ENCODE results near the gene MANSC1. TPM values are rescaled to one million over a fixed set of nuclear protein-coding genes. Genes with fewer than 3 reads are reported as not detected.

The MANSC1 gene
- total RNA-seq, 4 donors from 2014 or later: 5.1 to 34.4 (median 16.9) TPM

DNA sequence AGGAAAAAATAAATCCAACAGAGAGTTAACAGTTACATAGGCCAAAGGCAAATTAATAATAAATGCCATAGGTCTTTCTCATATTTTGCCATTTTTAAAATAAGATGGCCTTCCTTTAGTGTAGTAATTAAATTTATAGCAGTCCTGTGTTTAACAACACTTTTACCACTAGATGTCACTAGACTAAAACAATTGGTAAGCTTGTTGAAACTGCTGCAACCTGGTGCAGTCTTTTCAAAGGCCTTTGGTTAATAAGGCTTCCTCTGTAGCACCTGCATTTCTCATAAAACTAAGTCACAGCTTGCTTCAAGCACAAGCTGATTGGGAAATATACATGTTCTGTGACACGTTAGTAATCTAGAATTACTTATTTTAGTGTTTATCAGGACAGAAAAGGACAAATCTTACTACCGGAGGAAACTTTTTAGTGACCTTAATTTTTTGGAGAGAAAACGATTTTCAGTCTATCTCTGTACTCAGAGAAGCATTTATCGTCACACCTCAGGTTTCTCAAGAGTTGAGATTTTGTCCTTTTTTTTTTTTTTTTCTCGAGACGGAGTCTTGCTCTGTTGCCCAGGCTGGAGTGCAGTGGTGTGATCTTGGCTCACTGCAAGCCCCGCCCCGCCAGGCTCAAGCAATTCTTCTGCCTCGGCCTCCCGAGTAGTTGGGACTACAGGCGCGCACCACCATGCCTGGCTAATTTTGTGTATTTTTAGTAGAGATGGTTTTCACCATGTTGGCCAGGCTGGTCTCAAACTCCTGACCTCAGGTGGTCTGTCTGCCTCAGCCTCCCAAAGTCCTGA lies 26.8 kb upstream of the MANSC1 start:
- intact Hi-C loops (cut with DNase I; ENCODE audit: low total_unique reads): loop anchor here (5.0 to 10.0 kb wide), 2 partner anchors 188 to 325 kb away; partner anchors contain the start of gene DUSP16
- TF ChIP-seq, protein P1, sequence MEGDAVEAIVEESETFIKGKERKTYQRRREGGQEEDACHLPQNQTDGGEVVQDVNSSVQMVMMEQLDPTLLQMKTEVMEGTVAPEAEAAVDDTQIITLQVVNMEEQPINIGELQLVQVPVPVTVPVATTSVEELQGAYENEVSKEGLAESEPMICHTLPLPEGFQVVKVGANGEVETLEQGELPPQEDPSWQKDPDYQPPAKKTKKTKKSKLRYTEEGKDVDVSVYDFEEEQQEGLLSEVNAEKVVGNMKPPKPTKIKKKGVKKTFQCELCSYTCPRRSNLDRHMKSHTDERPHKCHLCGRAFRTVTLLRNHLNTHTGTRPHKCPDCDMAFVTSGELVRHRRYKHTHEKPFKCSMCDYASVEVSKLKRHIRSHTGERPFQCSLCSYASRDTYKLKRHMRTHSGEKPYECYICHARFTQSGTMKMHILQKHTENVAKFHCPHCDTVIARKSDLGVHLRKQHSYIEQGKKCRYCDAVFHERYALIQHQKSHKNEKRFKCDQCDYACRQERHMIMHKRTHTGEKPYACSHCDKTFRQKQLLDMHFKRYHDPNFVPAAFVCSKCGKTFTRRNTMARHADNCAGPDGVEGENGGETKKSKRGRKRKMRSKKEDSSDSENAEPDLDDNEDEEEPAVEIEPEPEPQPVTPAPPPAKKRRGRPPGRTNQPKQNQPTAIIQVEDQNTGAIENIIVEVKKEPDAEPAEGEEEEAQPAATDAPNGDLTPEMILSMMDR (IDR thresholded peaks at IDR 0.05): peak; percentile 69 to 91 (median 76)
- no peak for TF ChIP-seq POLR2A (IDR thresholded peaks at IDR 0.05)
- H3K27me3 ChIP-seq: no peaks in the 10 kb centered on the region

DNA sequence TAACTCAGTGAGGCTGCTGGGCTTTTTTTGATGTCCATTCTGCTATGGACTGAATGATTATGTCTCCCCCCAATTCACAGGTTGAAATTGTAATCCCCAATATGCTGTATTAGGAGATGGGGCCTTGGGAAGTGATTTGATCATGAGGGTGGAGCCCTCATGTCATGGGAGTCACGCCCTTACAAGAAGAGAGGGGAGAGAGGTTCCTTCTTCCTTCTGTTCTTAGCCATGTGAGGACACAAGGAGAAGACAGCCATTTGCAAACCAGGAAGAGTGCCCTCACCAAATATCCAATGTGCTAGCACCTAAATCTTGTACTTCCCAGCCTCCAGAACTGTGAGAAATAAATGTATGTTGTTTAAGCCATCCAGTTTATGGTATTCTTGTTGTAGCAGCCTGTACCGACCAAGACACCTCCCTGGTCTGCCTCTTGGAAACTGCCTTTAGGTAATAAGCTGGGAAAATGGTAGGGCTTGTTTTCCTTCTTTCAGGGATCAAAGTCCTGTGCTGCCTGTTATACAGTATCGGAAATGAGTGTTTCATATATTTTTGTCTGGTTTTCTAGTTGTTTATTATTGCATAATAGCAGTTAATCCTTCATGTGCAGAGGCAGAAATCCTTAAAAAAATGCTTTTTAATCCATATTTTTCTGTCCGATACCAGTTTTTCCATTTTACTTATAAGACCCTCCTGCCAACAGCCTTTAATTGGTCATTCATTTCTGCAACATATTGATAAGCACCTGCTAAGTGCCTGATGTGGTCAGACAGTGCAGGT lies 23.1 kb upstream of the MANSC1 start:
- H3K9me3 ChIP-seq: no peaks in the 10 kb centered on the region
- intact Hi-C loops (cut with DNase I; ENCODE audit: low total_unique reads): loop anchor here (10.0 kb wide), 1 partner anchor 192 kb away; the partner anchor contains the start of gene DUSP16

More for the DNA sequence above, 26.8 kb upstream of the MANSC1 start:
- DNase-seq: peak in 1 of 2 donors; percentile 50
- H3K36me3 ChIP-seq: no peaks in the 10 kb centered on the region
- H3K27ac ChIP-seq: no peak overlapping the region
- no peak overlapping the region for H3K4me3 ChIP-seq
- no peaks in the 10 kb centered on the region for H3K9me3 ChIP-seq
- H3K4me1 ChIP-seq: no peaks in the 10 kb centered on the region

DNA sequence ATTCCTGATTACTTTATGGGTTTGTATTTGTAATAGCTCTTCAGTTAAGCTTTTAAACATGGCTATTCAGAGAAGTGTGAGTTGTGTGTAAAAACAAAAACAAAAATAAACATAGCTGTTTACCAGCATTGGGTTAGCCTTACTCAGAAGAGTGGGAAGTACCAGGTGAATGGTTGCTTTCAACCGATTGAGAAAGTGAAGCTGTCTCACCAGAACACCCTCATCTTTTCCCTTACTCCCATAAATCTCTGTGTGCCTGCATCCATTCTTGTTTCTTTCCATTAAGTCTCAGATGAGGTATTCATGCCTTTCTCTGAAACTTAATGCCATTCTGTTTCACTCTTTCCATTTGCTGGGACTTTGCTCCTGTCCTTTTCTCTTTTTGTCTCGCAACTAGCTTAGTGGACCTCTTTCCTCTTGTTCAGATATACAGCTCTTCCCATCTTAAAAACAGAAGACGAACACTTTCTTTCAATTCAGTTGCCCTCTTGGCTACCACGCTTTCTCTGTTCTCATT lies 17.5 kb upstream of the MANSC1 start:
- no peak for TF ChIP-seq POLR2A (IDR thresholded peaks at IDR 0.05)
- TF ChIP-seq, protein P1 (IDR thresholded peaks at IDR 0.05): no peak
- no peak for DNase-seq
- Histone ChIP-seq H3K36me3 (no peaks in the 10 kb centered on the region), H3K9me3 (no peaks in the 10 kb centered on the region), H3K4me1 (no peaks in the 10 kb centered on the region), H3K27me3 (no peaks in the 10 kb centered on the region), H3K4me3 (no peak overlapping the region), H3K27ac (no peak overlapping the region)
- intact Hi-C loops (cut with DNase I; ENCODE audit: low total_unique reads): no loop called here

More for the DNA sequence above, 23.1 kb upstream of the MANSC1 start:
- no peak overlapping the region for H3K27ac ChIP-seq
- H3K27me3 ChIP-seq: no peaks in the 10 kb centered on the region
- H3K4me3 ChIP-seq: no peak overlapping the region
- no peaks in the 10 kb centered on the region for H3K4me1 ChIP-seq
- no peak for DNase-seq
- TF ChIP-seq, protein P1 (IDR thresholded peaks at IDR 0.05): no peak
- no peak for TF ChIP-seq POLR2A (IDR thresholded peaks at IDR 0.05)
- H3K36me3 ChIP-seq: no peaks in the 10 kb centered on the region

DNA sequence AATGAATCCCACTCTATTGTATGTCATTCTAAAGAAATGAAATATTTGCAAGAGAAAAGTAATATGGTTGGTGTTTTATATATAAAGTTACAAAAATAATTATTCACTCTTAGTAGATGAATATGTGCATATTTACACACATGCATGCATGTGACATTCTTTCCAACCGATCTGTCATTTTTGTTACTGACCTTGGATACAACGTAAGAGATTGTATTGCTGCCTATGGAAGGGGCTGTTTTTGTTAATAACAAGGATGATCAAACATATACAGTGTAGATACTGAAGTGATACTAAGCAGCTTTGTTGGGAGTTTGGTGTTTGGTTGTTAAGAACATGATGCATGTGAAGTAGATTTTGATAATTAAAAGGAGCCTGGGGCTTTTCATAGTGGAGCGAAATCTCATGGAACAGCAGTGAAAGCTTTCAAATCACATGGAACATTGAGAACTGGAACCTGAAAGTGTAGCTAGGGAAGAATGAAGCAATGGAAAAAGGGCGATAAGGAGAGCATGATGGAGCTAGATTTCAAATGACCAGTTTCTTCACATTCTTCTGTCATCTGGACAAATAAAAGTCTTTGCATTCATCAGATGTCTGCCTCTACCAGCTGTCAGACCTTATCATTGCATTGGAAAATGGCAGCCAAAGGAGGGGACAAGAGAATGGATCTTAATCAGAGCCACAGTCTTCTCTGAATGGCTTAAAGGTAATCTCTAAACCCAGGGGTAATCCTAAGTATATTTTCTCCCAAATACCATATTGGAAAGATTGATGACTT lies 16.8 kb upstream of the MANSC1 start:
- H3K36me3 ChIP-seq: no peaks in the 10 kb centered on the region
- H3K4me3 ChIP-seq: no peak overlapping the region
- H3K27ac ChIP-seq: no peak overlapping the region
- no peak for TF ChIP-seq POLR2A (IDR thresholded peaks at IDR 0.05)
- TF ChIP-seq, protein P1 (IDR thresholded peaks at IDR 0.05): no peak
- intact Hi-C loops (cut with DNase I; ENCODE audit: low total_unique reads): no loop called here
- no peaks in the 10 kb centered on the region for H3K9me3 ChIP-seq
- H3K4me1 ChIP-seq: no peaks in the 10 kb centered on the region
- no peaks in the 10 kb centered on the region for H3K27me3 ChIP-seq
- no peak for DNase-seq

Data from uterus (tissue), 4 donors.